ENCODE data around the gene SCUBE3.

Gene SCUBE3

GRCh38 chr6:35181933-35182612, 31.7 kb upstream of the SCUBE3 start:
- DNase-seq = no peak

- DNase-seq = no peak
Observed at GRCh38 chr6:35183281-35183680, 30.5 kb upstream of the SCUBE3 start.

DNA sequence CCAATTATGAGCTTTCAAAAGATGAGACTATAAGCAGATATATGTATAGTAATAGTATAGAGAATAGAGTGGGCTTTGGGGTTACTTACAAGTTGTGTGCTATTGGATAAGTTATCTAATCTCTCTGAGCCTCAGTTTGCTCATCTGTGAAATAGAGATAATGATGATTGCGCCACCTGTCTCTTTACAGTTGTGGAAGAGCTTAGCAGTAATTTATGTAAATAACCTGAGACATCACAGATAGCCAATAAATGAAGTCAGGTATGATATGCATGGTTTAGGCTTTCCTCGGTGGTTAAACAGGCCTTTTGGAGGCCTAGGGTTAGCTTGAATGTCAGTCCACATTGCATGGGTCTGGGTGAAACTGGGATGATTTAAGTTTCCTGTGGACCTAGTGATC, 29.8 kb upstream of the SCUBE3 start:
- DNase-seq = no peak

- DNase-seq = no peak
Observed at GRCh38 chr6:35184580-35185301, 29.0 kb upstream of the SCUBE3 start.

GRCh38 chr6:35185302-35185681, 28.5 kb upstream of the SCUBE3 start:
- DNase-seq = no peak

DNA sequence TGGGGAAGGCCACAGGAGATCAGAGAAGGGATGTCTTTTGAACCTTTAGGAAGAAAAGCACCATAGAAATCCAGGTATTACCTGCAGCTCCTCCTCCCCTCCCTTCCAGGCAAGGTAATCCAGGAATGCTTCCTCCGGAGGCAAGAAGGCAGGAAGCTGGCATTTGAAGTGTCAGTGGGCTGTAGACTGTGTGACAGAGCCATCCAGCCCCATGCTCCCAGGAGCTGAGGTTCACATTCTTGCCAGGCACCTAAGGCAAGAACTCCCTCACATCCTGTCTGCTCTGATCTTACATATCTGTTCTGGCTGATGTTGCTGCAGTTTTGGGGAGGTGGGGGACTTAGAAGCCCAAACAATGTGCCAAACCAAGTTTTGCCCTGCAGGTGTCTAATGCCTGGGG, 27.8 kb upstream of the SCUBE3 start:
- no peak for DNase-seq

DNA sequence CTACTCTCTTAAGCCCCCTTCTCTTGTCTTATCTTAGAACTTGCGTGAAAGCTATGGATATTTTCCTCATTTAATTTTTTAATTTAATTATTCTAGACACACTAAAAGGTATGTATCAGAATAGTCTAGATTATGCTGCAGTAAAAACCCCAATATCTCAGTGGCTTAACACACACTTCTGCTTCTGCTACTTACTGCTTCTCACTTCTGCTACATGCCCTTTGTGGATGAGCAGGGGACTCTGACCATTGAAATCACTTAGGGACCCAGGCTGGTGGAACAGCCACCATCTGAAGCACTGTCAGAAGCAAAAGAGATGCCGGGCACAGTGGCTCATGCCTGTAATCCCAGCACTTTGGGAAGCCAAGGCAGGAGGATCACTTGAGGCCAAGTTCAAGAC, 27.2 kb upstream of the SCUBE3 start:
- no peak for DNase-seq

DNA sequence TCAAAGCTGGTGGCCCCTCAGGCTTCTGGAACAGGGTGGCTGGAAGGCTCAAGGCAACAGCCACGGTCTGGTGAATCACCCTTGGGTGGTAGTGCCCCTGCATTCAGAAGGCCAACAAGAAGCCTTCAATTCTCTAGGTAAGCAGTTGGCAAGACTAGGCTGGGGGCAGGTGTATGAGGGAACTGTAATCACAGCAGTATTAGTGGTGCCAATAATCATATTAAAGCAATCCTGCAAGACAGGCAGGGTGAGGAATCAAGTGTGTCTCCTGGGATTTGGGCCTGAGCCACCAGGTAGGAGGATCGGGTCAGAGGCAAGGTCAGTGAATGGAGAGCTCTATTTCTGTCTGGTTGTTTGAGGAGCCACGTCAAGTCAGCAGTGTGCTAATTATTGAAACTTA, 24.9 kb upstream of the SCUBE3 start:
- DNase-seq = no peak

DNA sequence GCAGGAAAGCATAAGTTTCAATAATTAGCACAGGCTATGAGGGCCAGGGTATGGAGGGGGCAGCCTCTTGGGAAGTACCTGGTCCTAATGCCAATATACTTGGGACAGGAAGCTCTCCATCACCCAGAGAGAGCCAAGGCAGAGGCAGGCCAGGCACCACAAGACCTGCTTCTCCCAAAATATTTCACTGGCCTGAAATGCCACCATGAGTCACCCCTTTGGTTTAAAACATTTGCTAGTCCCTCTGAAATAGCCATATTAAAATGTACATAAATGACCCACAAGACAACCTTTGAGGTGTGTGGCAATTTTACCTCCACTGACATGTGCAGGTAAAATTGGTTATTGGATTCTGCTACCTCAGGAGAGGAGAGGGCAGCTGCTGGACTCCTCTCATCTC, 23.4 kb upstream of the SCUBE3 start:
- DNase-seq = no peak

DNA sequence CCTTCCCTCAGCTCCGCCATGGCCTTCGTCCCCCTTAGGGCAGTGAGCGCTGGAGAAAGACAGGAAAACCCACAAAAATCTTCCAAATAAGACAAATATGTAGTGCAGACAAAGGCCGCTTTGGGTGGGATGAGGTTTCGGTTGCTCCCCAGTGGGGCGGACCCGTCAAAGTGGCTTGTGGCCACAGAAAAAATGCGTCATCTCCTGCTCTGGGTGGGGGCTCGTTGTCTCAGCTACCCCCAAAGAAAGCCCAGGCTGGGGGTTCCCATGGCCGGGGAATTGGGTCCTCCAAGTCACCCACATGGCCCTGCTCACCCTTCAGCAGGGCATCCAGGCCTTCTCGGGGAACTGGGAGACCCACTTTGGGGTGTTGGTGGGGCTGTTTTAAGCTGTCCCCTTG, 21.9 kb upstream of the SCUBE3 start:
- DNase-seq = no peak

- no peak for DNase-seq
Observed at GRCh38 chr6:35192301-35192860, 21.4 kb upstream of the SCUBE3 start.

DNA sequence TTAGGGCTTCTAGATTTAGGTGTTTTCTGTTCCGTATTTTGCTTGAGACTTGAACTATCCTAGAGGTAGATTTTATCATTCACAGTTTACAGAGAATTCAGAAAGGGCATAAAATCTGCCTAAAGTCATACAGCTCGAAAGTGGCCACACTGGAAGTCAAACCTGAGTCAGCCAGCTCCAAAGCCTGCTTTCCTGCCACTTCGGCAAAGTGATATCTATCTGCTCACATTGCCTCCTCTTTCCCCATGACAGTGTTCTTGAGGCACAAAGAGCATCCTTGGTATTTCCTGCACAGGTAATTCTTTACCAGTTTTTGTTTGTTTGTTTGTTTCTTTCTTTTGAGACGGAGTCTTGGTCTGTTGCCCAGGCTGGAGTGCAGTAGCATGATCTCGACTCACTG, 19.4 kb upstream of the SCUBE3 start:
- DNase-seq = no peak

- DNase-seq = no peak
Observed at GRCh38 chr6:35195120-35195780, 18.5 kb upstream of the SCUBE3 start.

DNA sequence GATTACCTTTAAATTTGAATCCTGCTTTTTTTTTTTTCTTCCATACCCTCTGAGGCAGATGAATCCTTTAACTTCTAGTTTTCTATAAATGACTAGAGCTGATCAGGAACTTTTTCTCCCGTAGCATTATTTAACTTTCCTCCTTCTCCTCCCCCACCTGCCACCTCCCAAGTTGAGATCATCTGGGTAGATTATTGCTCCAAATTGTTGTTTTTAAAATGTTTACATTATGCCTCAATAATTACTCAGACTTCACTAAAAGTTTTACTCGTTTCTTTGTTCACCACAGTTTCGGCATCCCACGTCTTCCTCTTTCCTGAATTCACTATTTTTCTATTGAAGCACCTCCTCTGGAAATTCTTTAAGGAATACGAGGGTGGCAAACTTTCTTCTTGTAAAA, 16.6 kb upstream of the SCUBE3 start:
- DNase-seq = no peak

DNA sequence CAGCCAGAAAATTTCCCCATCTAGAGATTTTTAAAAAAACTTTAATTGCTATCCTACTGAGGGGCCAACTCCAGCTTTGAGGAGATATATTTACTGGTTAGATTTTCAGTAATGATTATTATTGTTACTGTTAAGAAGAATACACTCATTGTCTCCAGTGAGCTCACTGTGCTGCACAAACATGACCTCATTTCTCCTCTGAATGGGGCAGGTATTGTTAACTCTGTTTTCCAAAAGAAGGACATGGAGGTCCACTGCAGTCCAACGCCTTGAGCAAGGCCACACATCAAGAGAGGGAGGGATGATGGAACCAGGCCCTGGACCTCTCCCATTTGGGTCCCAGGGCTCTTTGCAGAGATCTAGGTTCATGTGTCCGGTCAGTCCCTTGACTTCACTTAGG, 13.9 kb upstream of the SCUBE3 start:
- no peak for DNase-seq

- DNase-seq = no peak
Observed at GRCh38 chr6:35202066-35202546, 11.7 kb upstream of the SCUBE3 start.

DNA sequence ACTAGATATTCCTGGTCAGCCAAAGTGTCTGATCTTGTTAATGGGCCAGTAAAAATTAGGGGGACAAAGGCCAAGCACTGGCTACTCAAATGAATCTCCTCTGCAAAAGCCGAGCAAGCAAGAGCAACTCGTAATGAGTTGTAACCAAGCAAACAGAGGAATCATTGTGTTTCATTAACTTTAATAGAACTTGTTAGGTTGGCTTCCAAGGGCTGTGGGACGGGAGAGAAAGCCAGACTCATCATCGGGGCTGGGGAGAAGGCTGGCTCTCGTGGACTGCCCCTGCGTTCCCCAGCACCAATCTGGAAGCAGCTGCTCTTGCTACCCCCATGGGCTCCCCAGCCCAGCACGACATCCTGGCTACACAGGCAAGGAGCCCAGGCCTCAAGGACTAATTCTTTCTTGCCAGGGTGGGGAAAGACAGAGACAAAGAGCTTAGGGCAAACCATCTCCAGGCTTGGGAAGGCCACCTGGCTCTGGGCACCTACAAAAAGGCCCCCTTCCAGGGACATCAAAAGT, 10.5 kb upstream of the SCUBE3 start:
- no peak for DNase-seq

GRCh38 chr6:35203680-35204079, 10.1 kb upstream of the SCUBE3 start:
- DNase-seq = no peak

DNA sequence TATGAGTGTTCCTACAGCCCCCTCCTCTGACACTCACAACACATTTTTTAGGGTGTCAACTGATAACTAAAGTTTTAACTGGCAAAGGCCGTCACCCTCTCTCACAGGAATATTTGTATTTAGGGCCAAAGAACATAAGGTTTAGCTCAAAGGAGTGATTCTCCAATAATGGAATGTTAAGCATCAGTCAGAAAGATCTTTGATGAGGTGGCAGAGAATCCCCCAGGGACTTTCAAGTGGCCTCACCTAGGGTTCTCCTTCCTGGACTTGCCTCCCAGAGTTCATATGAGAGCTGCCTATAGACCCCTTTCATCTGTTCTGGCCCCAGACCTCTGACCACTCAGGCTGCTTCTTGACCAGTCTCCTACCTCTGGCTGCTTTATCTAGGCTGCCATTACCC, 7.4 kb upstream of the SCUBE3 start:
- no peak for DNase-seq

- DNase-seq = no peak
Observed at GRCh38 chr6:35208419-35208818, 5.3 kb upstream of the SCUBE3 start.

DNA sequence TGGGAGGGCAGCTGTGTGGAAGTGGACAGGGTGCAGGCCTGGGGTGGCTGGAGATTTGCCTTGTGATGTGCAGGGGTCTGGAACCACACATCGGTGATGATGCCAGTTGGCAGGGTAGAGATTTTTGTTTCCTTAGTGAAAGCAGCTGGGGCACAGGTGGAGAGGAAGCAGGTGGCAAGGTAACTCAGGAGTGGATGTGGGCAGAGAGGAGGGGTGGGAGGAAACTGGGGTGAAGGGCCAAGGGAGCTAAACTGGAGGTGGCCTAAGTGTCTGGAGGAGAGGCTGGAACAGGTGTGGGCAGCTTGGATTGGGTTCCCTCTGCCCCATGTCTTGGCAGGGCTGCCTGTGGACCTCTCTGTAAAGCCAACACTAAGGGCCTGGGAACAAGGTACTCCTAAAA, 4.7 kb upstream of the SCUBE3 start:
- peak; percentile 33 for DNase-seq

- DNase-seq = no peak
Observed at GRCh38 chr6:35209622-35210247, 4.0 kb upstream of the SCUBE3 start.

DNA sequence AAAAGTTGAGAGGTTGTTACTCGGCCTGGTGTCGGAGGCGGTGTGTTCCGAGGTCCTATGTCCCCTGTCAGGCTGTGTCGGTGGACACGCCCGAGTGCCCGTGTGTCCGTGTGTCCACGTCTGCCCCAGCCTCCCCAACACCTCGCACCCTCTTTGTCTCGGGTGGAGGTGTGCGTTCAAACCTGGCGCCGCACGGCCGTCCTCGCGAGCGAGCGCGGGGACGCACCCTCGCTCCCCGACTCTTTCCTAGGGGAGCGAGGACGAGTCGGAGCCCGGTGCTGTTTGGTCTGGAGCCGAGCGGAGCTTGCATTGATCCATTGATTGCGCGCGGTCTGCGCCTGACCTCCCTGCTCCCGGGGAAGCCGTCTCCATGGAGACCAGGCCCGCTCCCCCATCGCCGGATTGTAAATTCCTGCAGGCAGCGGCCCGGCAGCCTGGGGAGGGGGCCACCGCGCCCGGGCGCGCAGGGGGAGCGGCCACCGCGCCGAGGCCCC, 411 bp upstream of the SCUBE3 start:
- DNase-seq = no peak
